Endothelial cell of umbilical vein (primary cell): ENCODE measurements around the gene GAPDH. TPM values are rescaled to one million over a fixed set of nuclear protein-coding genes. Genes with fewer than 3 reads are reported as not detected.

Experiments used
- polyA plus RNA-seq, 4 experiments: library from polyadenylated mRNA; depleted of rRNA in 3 of 4; stranded (reverse) in 3 of 4; unstranded in 1 of 4; fragments of >200 nt; gene quantifications; 2 replicates each; pipeline versions ENCODE4 v1.2.1 to v1.2.3, GENCODE V29; 2011 to 2012; ENCODE audit warnings: missing spikeins in 1 of 4
- small RNA-seq: library from RNA; depleted of rRNA; stranded (forward); fragments of <200 nt; gene quantifications from one replicate; pipeline ENCODE3, GENCODE V24; 2012; ENCODE audit warnings: low replicate concordance, low read depth; ENCODE audit not compliant: insufficient read depth, insufficient read length
- total RNA-seq: library from RNA; stranded (reverse); gene quantifications from 2 replicates; pipeline ENCODE4 v1.2.3, GENCODE V29; 2021

Gene GAPDH
- total and polyA plus RNA-seq, 2 donors (not counting 3 experiments of a cell fraction or from before 2014, with no cell fraction given), result 4,648 to 8,748 TPM

Small RNA genes lying within 50 kb of the gene (small RNA-seq; reads per million reads assigned to genes)
- 7.0 reads per million, percentile 50 among the genes with 10 or more reads in this experiment for gene SCARNA11

Other genes with a start within 250 kb of the GAPDH start
- gene PLEKHG6, start 223.8 kb upstream of the GAPDH start, total RNA-seq, result 0.48 TPM in 1 of 2 replicates, not detected in the other
- gene PLEKHG6, start 223.8 kb upstream of the GAPDH start, polyA plus RNA-seq, result 0.11 and 0.12 TPM in 2 replicates
- gene TNFRSF1A, start 192.4 kb upstream of the GAPDH start, total RNA-seq, result 84.0 and 98.2 TPM in 2 replicates
- gene TNFRSF1A, start 192.4 kb upstream of the GAPDH start, polyA plus RNA-seq, result 86.5 and 92.9 TPM in 2 replicates
- gene SCNN1A, start 159.0 kb upstream of the GAPDH start, total RNA-seq, result 0.18 TPM in 1 of 2 replicates, not detected in the other
- gene SCNN1A, start 159.0 kb upstream of the GAPDH start, polyA plus RNA-seq, result 0.12 and 0.14 TPM in 2 replicates
- 84.1 and 102 TPM in 2 replicates for gene LTBR, start 150.4 kb upstream of the GAPDH start, total RNA-seq
- 70.7 and 82.2 TPM in 2 replicates for gene LTBR, start 150.4 kb upstream of the GAPDH start, polyA plus RNA-seq
- not detected in 2 replicates for gene CD27, start 89.6 kb upstream of the GAPDH start, total RNA-seq
- not detected in 2 replicates for gene CD27, start 89.6 kb upstream of the GAPDH start, polyA plus RNA-seq
- 9.9 and 11.7 TPM in 2 replicates for gene TAPBPL, start 82.5 kb upstream of the GAPDH start, total RNA-seq
- 28.6 and 33.6 TPM in 2 replicates for gene TAPBPL, start 82.5 kb upstream of the GAPDH start, polyA plus RNA-seq
- gene VAMP1, start 63.8 kb upstream of the GAPDH start, total RNA-seq, result 6.6 and 7.0 TPM in 2 replicates
- gene VAMP1, start 63.8 kb upstream of the GAPDH start, polyA plus RNA-seq, result 9.0 and 9.9 TPM in 2 replicates
- gene MRPL51, start 41.3 kb upstream of the GAPDH start, total RNA-seq, result 267 and 273 TPM in 2 replicates
- 84.5 and 147 TPM in 2 replicates for gene MRPL51, start 41.3 kb upstream of the GAPDH start, polyA plus RNA-seq
- gene NCAPD2, start 40.4 kb upstream of the GAPDH start, total RNA-seq, result 77.3 and 90.1 TPM in 2 replicates
- 33.6 and 41.8 TPM in 2 replicates for gene NCAPD2, start 40.4 kb upstream of the GAPDH start, polyA plus RNA-seq
- gene IFFO1, start 21.5 kb downstream of the GAPDH start, total RNA-seq, result 26.4 and 27.7 TPM in 2 replicates
- 41.0 and 41.2 TPM in 2 replicates for gene IFFO1, start 21.5 kb downstream of the GAPDH start, polyA plus RNA-seq
- 58.5 and 63.6 TPM in 2 replicates for gene NOP2, start 33.8 kb downstream of the GAPDH start, total RNA-seq
- 17.8 and 26.3 TPM in 2 replicates for gene NOP2, start 33.8 kb downstream of the GAPDH start, polyA plus RNA-seq
- 192 and 216 TPM in 2 replicates for gene CHD4, start 72.9 kb downstream of the GAPDH start, total RNA-seq
- gene CHD4, start 72.9 kb downstream of the GAPDH start, polyA plus RNA-seq, result 119 and 127 TPM in 2 replicates
- gene LPAR5, start 101.4 kb downstream of the GAPDH start, total RNA-seq, result not detected in 2 replicates
- gene LPAR5, start 101.4 kb downstream of the GAPDH start, polyA plus RNA-seq, result 0.23 and 0.41 TPM in 2 replicates
- gene ACRBP, start 112.9 kb downstream of the GAPDH start, total RNA-seq, result 0.97 and 1.3 TPM in 2 replicates
- gene ACRBP, start 112.9 kb downstream of the GAPDH start, polyA plus RNA-seq, result 5.5 and 5.7 TPM in 2 replicates
- gene ING4, start 128.6 kb downstream of the GAPDH start, total RNA-seq, result 26.3 and 34.7 TPM in 2 replicates
- 49.6 and 52.0 TPM in 2 replicates for gene ING4, start 128.6 kb downstream of the GAPDH start, polyA plus RNA-seq
- 52.8 and 58.5 TPM in 2 replicates for gene ZNF384, start 154.9 kb downstream of the GAPDH start, total RNA-seq
- gene ZNF384, start 154.9 kb downstream of the GAPDH start, polyA plus RNA-seq, result 58.3 and 67.5 TPM in 2 replicates
- gene PIANP, start 166.3 kb downstream of the GAPDH start, total RNA-seq, result 0.14 and 0.55 TPM in 2 replicates
- gene PIANP, start 166.3 kb downstream of the GAPDH start, polyA plus RNA-seq, result 0.08 and 0.10 TPM in 2 replicates
- gene COPS7A, start 189.5 kb downstream of the GAPDH start, total RNA-seq, result 36.5 and 41.1 TPM in 2 replicates
- 104 and 112 TPM in 2 replicates for gene COPS7A, start 189.5 kb downstream of the GAPDH start, polyA plus RNA-seq
- 136 and 147 TPM in 2 replicates for gene MLF2, start 218.6 kb downstream of the GAPDH start, total RNA-seq
- gene MLF2, start 218.6 kb downstream of the GAPDH start, polyA plus RNA-seq, result 306 and 319 TPM in 2 replicates
- 518 and 555 TPM in 2 replicates for gene PTMS, start 231.8 kb downstream of the GAPDH start, total RNA-seq
- gene PTMS, start 231.8 kb downstream of the GAPDH start, polyA plus RNA-seq, result 661 and 787 TPM in 2 replicates
- 3.8 and 4.1 TPM in 2 replicates for gene LAG3, start 238.0 kb downstream of the GAPDH start, total RNA-seq
- 1.3 and 1.8 TPM in 2 replicates for gene LAG3, start 238.0 kb downstream of the GAPDH start, polyA plus RNA-seq